OCI-LY1 (cell line): ENCODE measurements around the gene GSDMA.

Experiments used
- H2AFZ ChIP-seq: fragments of 200-600 bp; sonication (generic), shearing (Covaris generic); 2 replicates; pipeline ENCODE4 v1.6.0; 2014; ENCODE audit warnings: antibody characterized with exemption, mild to moderate bottlenecking, low read length
- H3F3A ChIP-seq: fragments of 200-600 bp; sonication (generic), shearing (Covaris generic); 2 replicates; pipeline ENCODE4 v1.6.0; 2014; ENCODE audit warnings: mild to moderate bottlenecking, antibody characterized with exemption, low read length, moderate library complexity; ENCODE audit not compliant: insufficient read depth
- H3K27ac ChIP-seq: fragments of 200-600 bp; sonication (generic); 2 replicates; pipeline ENCODE4 v1.5.1; 2014; ENCODE audit warnings: low read length, mixed run types, mild to moderate bottlenecking, low read depth; ENCODE audit not compliant: poor library complexity, severe bottlenecking
- H3K27me3 ChIP-seq: fragments of 200-600 bp; sonication (generic); 2 replicates; pipeline ENCODE4 v1.6.0; 2014; ENCODE audit warnings: antibody characterized with exemption, mild to moderate bottlenecking, low read length, moderate library complexity; ENCODE audit not compliant: insufficient read depth
- H3K36me3 ChIP-seq: fragments of 200-600 bp; sonication (generic); 2 replicates; pipeline ENCODE4 v1.6.1; 2014; ENCODE audit warnings: mild to moderate bottlenecking, antibody characterized with exemption, low read length, moderate library complexity, mixed read lengths; ENCODE audit not compliant: insufficient read depth
- H3K4me1 ChIP-seq: fragments of 200-600 bp; sonication (generic); 2 replicates; pipeline ENCODE4 v1.5.1; 2014; ENCODE audit warnings: mild to moderate bottlenecking, low read length, moderate library complexity; ENCODE audit not compliant: insufficient read depth, severe bottlenecking
- H3K4me2 ChIP-seq: fragments of 200-600 bp; sonication (generic), shearing (Covaris generic); 2 replicates; pipeline ENCODE4 v1.6.1; 2014; ENCODE audit warnings: low read length
- H3K4me3 ChIP-seq: fragments of 200-600 bp; sonication (generic); 2 replicates; pipeline ENCODE4 v1.5.1; 2014; ENCODE audit warnings: low read length, low read depth, mild to moderate bottlenecking, mixed read lengths; ENCODE audit not compliant: poor library complexity, severe bottlenecking
- H3K79me2 ChIP-seq: fragments of 200-600 bp; shearing (Covaris generic); 2 replicates; pipeline ENCODE4 v1.6.1; 2016; ENCODE audit warnings: mixed run types, low read length, mixed read lengths; ENCODE audit not compliant: insufficient read depth
- H3K9ac ChIP-seq: fragments of 200-600 bp; sonication (generic), shearing (Covaris generic); 2 replicates; pipeline ENCODE4 v1.6.1; 2014; ENCODE audit warnings: mild to moderate bottlenecking, low read length, mixed read lengths
- H3K9me2 ChIP-seq: fragments of 200-600 bp; sonication (generic), shearing (Covaris generic); 2 replicates; pipeline ENCODE4 v1.6.1; 2014; ENCODE audit warnings: low read depth, mild to moderate bottlenecking, low read length, mixed read lengths
- H3K9me3 ChIP-seq: fragments of 200-600 bp; shearing (Covaris generic); 2 replicates; pipeline ENCODE4 v1.6.1; 2014; ENCODE audit warnings: low read length, mixed read lengths
- H4K20me1 ChIP-seq: fragments of 200-600 bp; sonication (generic), shearing (Covaris generic); 2 replicates; pipeline ENCODE4 v1.6.0; 2016; ENCODE audit warnings: mild to moderate bottlenecking, low read length; ENCODE audit not compliant: insufficient read depth
- CTCF ChIP-seq: fragments of 200-600 bp; sonication (generic), shearing (Covaris generic); IDR thresholded peaks from 2 replicates; pipeline ENCODE4 v1.5.1; 2017; ENCODE audit warnings: mild to moderate bottlenecking, antibody characterized with exemption, low read length, moderate library complexity, mixed read lengths
- EZH2 ChIP-seq: fragments of 200-600 bp; sonication (generic), shearing (Covaris generic); IDR thresholded peaks from 2 replicates; pipeline ENCODE4 v1.8.0; 2017; ENCODE audit warnings: borderline replicate concordance, mixed run types, mild to moderate bottlenecking, antibody characterized with exemption, low read length, moderate library complexity, mixed read lengths

The GSDMA gene

DNA sequence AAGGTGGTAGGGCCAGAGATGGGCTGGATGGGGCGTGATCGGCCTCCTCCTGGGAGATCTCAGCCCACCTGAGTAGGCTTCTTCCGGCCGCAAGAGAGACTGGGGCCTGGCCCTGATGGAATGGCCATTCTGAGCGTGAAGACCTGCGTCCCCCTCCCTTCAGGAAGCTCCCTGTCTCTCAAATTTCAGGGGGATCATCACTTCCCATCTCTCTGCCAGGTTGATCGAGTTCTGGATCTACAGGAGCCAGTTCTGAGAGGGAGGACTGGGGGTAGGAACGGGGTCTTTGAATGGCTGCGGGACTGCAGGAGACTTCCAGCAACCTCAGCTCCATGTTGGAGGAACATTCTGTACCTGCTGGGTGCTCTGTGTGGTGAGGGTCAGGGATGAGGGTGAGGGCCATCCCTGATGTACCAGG, 9.3 kb upstream of the GSDMA start:
- H3K9me2 ChIP-seq, result no peaks in the 10 kb centered on the region
- no peaks in the 10 kb centered on the region for H3K36me3 ChIP-seq
- H3K27ac ChIP-seq, result peak overlapping the region; percentile 14
- H3K4me1 ChIP-seq, result peaks cover 21% of the 10 kb centered on the region
- no peak overlapping the region for H2AFZ ChIP-seq
- peak overlapping the region; percentile 63 for H3K4me3 ChIP-seq
- H3K4me2 ChIP-seq, result peak overlapping the region; percentile 74
- no peaks in the 10 kb centered on the region for H3K27me3 ChIP-seq
- no peaks in the 10 kb centered on the region for H4K20me1 ChIP-seq
- no peaks in the 10 kb centered on the region for H3K79me2 ChIP-seq
- no peaks in the 10 kb centered on the region for H3F3A ChIP-seq
- TF ChIP-seq CTCF, result no peak
- TF ChIP-seq EZH2, result no peak
- no peaks in the 10 kb centered on the region for H3K9me3 ChIP-seq
- peak overlapping the region; percentile 66 for H3K9ac ChIP-seq

DNA sequence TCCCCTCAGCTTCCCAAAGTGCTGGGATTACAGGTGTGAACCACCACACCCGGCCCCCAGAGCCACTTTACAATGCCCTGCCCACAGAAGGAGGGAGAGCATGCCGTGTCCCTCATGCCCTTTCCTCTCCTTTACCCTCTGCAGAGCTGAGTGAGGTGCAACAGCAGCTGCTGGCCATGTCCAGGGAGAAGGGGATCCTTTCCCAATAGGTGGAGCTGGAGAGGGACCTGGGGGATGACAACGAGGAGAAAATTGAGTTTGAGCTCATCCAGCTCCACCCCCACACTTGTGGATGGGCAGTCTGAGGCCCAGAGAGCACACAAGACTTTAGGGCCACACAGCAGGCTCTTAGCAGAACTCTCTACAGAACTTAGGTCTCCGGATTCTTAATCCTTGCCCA, 7.9 kb upstream of the GSDMA start:
- Histone ChIP-seq H3F3A (no peaks in the 10 kb centered on the region), H3K27ac (no peak overlapping the region), H3K36me3 (no peaks in the 10 kb centered on the region), H3K4me1 (peaks cover 24% of the 10 kb centered on the region), H3K9me2 (no peaks in the 10 kb centered on the region), H3K9me3 (no peaks in the 10 kb centered on the region), H2AFZ (no peak overlapping the region), H3K9ac (no peak overlapping the region), H4K20me1 (no peaks in the 10 kb centered on the region), H3K27me3 (no peaks in the 10 kb centered on the region), H3K4me3 (no peak overlapping the region), H3K4me2 (no peak overlapping the region), H3K79me2 (no peaks in the 10 kb centered on the region)
- TF ChIP-seq EZH2 (no peak), CTCF (no peak)

- no peak overlapping the region for H3K4me2 ChIP-seq
- TF ChIP-seq CTCF, result no peak
- no peak for TF ChIP-seq EZH2
- H3K9ac ChIP-seq, result no peak overlapping the region
- H3K27me3 ChIP-seq, result no peaks in the 10 kb centered on the region
- no peaks in the 10 kb centered on the region for H3K36me3 ChIP-seq
- H3K9me2 ChIP-seq, result no peaks in the 10 kb centered on the region
- no peaks in the 10 kb centered on the region for H3K79me2 ChIP-seq
- H3K9me3 ChIP-seq, result no peaks in the 10 kb centered on the region
- H3K4me3 ChIP-seq, result no peak overlapping the region
- no peak overlapping the region for H2AFZ ChIP-seq
- H3F3A ChIP-seq, result no peaks in the 10 kb centered on the region
- no peak overlapping the region for H3K27ac ChIP-seq
- no peaks in the 10 kb centered on the region for H4K20me1 ChIP-seq
- H3K4me1 ChIP-seq, result peaks cover 24% of the 10 kb centered on the region
Measured at GRCh38 chr17:39955726-39956225, 7.0 kb upstream of the GSDMA start.
